Esophagus mucosa (tissue), 1 donor: ENCODE results near the gene ADAT1. TPM values are rescaled to one million over a fixed set of nuclear protein-coding genes. Genes with fewer than 3 reads are reported as not detected.

Experiments used
- ATAC-seq: fragments of 200-7000 bp; cut with Tn5 transposase; one replicate; pipeline ENCODE4 v1.9.1; 2020
- total RNA-seq: library from RNA; stranded (reverse); gene quantifications from one replicate; pipeline ENCODE4 v1.2.4, GENCODE V29; 2023
- donor health status: DM: yes; HTN: yes; CAD: no.

Gene ADAT1
- total RNA-seq, 1 donor from 2014 or later, result 25.5 TPM

DNA sequence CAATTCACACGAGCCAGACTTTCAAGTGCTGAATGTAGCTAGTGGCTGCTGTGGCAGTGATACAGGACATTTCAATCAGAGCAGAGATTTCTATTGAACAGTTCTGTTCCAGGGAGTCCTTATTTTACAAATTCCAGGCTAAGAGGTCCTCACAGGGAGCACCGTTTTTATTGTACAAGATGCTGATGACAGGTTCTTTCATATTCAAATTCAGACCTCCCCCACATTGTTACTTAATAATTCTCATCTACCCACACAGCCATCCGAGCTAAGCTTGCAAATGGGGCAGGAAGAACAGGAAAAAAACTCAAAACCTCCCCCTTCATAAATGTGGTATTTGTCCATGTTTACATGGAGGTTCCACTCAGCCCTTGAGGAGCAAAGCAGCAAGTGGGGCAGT lies 47.1 kb downstream of the ADAT1 start:
- ATAC-seq, result no peak

DNA sequence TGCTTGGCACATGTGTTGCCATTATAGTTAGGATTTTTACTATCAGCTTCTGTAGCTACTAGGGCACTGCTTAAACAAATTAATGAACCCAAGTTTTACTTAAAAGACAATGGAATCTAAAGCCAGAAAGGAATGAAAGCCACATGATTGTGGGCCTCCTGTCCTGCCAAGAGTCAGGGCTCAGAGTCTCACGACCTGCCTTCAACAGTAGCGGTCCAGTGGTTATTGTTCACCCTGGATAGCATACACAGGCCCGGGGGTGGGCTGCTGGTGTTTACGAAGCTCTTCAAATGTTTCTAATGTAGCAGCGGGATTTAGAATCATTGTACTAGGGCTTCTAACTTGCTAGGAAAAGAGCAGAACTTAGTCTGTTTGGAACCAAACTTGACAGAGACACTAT lies 49.1 kb downstream of the ADAT1 start:
- ATAC-seq, result no peak

GRCh38 chr16:75572864-75573542 lies 50.1 kb downstream of the ADAT1 start:
- ATAC-seq, result peak; percentile 14

DNA sequence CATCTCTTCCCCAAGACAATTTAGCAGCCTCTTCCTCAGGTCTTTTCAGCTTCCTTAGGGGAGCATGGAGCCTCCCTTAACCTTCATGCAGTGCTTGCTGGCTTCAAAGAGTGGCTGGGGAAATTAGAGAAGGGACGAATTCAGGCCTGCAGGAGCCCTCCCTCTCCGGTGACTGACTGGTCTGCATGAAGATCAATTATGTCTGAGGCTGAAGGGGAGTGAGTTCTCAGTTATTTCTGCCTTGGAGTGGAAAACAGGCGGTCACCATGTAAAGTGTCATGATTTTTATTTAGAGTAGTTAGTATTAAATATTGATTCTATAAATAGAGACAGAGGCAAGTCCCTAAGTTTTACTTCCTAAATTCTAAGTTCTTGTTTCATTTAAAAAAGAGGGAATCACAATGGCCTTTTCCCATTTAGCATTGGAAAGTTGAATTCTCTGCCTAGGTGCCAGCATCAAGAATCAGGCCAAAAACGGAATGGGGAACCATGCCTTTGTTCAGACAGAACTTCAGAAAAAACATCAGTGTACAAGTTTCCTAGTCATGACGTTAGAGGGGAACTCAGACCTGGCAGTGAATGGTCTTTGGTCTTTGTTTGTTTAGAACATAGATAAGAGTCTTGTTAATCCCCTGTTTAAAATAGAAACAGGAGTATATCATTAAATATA lies 52.5 kb downstream of the ADAT1 start:
- ATAC-seq, result no peak

- ATAC-seq, result no peak
Measured at GRCh38 chr16:75567911-75568310, 55.2 kb downstream of the ADAT1 start.

- ATAC-seq, result peak; percentile 42
Measured at GRCh38 chr16:75566758-75567255, 56.3 kb downstream of the ADAT1 start.

DNA sequence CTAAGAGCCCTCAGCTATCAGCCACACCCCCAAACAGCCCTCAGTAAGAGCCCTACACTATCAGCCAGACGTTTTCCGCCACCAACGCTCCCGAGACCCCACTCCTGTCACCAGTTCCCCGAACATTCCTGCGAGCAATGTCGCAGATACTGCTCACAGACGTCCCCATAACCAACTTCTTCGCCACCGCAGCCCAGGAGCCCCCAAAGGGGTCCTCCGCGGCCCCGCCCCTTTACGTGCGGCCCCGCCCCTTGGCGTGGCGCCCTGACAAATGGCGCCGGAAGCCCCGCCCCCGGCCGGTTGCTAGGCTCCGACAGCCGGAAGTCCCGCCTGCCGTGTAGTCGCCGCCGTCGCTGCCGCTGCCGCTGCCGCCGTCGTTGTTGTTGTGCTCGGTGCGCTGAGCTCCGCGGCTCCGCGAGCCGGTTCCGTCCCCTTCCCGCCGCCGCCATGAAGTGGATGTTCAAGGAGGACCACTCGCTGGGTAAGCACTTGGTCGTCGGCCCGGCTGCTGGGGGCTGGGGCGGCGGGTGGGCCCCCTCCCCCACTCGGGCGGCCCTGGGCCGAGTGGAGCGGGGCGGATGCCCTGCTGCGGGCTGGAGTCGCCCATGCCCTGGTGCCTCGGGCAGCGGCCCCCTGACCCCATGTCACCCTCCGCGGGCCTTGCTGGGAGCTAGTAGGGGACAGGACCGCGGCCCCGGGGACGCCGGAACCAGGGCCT lies 56.9 kb downstream of the ADAT1 start, which contains the start of gene GABARAPL2:
GABARAPL2 (plus strand) TSS at position 340 of the 718 bp plus-strand sequence; CDS start at position 448, 108 bp downstream.
- peak; percentile 78 for ATAC-seq

DNA sequence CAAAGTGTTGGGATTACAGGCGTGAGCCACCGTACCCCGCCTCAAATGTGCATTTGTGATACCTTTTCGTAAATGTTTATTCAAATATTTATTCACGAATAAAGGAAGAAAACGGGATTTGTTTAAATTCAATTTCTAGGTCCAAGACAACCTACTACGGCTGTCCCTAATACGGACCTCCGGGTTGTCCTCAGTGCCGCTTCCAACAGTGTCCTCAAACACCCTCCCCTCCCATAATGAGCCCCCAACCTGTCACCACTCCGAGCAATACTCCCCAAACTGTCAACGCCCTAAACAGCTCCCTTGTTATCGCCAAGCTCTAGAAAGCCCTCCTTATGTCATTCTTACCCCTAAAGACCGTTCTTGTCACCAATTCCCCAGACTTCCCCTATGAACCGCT lies 57.4 kb downstream of the ADAT1 start:
- ATAC-seq, result no peak

- no peak for ATAC-seq
Measured at GRCh38 chr16:75559564-75560372, 63.3 kb downstream of the ADAT1 start.

- no peak for ATAC-seq
Measured at GRCh38 chr16:75558846-75559401, 64.2 kb downstream of the ADAT1 start.

DNA sequence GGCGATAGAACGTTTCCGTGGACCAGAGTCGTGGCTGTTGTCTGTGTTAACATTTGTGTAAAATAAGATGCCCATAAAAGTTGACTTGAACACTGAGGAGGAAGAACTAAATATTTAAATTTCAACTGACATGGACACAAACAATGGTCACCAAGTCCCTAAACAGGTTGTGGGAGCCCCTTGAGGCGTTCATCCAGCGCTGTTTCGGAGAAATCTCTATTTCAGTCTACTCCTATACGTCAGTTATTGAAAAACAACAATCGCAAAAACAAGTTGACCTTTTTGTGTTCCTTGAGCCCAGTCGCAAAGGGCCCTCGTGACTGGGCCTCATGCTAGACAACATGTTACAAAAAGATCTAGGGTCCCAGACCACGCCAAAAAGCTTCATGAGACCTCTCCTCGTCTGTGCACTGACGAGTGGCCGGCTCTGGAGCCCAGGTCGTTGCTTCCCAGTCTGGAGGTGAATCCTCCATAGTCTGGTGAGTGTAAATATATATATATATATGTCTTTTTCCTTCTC lies 66.6 kb downstream of the ADAT1 start:
- no peak for ATAC-seq

DNA sequence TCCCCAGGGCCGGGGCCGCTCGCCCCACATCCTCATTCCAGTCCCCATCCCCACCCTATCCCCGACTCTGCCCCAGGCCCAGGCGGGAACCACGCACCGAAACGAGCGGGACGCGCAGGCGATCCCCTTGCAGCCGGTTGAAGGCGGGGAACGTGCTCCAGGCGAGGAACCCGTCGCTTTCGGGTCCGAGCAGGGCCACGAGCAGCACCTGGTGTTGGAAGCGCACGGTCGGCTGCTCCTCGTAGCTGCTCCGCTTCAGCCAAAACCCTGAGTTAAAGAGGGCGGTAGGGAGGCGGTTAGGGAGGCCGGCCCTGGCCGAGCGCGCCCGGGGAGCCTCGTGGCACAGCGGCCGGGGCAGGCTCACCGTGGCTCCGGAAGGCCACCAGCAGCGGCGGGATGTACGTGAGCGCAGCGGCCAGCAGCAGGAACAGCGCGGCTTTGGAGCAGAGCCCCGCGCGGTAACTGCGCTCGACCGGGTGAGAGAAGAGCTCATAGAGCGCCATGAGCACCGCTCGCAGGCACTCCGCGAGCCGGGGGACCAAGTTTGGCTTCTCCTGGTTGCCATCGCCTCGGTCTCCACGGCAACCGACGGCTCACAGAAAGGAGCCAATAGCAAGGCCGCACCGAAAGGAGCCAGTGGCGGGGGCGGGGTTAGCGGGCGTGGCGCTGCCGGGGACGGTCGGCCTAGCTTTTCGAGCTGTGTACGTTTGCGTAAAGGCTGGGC lies 67.2 kb downstream of the ADAT1 start, which contains the start of gene TMEM231:
TMEM231 (minus strand) TSS at position 546 of the 724 bp plus-strand sequence; CDS start at position 503, 43 bp downstream.
- peak; percentile 97 for ATAC-seq

DNA sequence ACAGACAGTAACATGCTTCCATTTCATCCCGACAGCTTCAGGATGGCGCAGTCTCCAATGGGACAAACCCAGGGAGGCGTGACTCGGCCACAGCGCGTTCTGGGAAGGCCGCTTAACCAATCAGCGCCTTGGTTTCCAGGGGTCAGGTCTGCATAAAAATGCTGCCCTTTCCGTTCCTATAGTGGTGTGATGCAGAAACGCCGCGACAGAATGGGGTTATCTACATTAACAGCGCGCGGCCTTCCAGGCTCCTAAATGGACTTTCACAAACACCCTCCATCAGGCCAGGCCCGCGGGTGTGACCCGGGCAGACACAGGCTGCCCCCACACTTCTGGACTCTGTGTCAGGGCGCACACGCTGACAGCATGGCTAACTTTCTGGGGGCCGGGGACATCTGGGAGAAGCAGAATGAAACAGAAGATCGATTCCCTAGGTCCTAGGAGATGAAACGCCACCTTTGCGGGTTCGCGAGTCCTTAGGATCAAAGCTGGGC lies 67.8 kb downstream of the ADAT1 start:
- ATAC-seq, result peak; percentile 63

DNA sequence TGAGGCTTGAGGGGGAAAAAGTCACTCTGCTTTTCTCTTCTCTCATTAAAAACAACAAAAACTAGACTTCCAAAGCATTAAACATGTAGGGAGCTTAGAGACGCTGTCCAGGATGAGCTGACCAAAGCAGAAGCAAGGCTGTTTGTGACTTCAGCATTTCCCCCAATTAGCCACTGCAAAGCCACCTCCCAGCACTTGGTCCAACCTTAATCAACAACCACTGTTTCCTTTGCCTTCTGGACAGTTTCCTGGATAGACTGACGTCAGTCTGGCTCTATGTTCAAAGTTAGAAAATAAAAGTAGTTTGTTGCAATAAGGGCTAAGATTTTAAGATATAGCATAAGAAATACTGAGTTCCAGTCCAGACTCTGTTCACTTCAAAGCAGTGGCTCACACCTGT lies 70.1 kb downstream of the ADAT1 start:
- ATAC-seq, result no peak

- peak; percentile 88 for ATAC-seq
Measured at GRCh38 chr16:75550211-75550662, 72.8 kb downstream of the ADAT1 start.

Other genes starting within 250 kb of the ADAT1 start
- gene CFDP1, start 189.8 kb downstream of the ADAT1 start, total RNA-seq, result 33.5 TPM
- 11.1 TPM for gene TMEM170A, start 158.6 kb downstream of the ADAT1 start, total RNA-seq
- gene CHST6, start 127.8 kb downstream of the ADAT1 start, total RNA-seq, result 4.6 TPM
- gene CHST5, start 87.2 kb downstream of the ADAT1 start, total RNA-seq, result not detected
- gene TMEM231, start 67.0 kb downstream of the ADAT1 start, total RNA-seq, result 3.1 TPM
- gene GABARAPL2, start 56.9 kb downstream of the ADAT1 start, total RNA-seq, result 47.7 TPM
- gene KARS1, start 24.4 kb upstream of the ADAT1 start, total RNA-seq, result 91.9 TPM
- gene TERF2IP, start 24.5 kb upstream of the ADAT1 start, total RNA-seq, result 23.4 TPM
- not detected for gene CPHXL2, start 53.7 kb upstream of the ADAT1 start, total RNA-seq
- not detected for gene DUXB, start 78.2 kb upstream of the ADAT1 start, total RNA-seq
- not detected for gene CPHXL, start 103.2 kb upstream of the ADAT1 start, total RNA-seq